HS-5 (cell line): ENCODE results near the gene KCNQ5.
A peak's percentile ranks its signal among the peaks of the same experiment; 100 is the strongest.

Source experiments
- DNase-seq: peaks from one replicate; pipeline ENCODE4 v3.0.0-alpha.2; 2012; ENCODE audit warnings: low read depth

The KCNQ5 gene

DNA sequence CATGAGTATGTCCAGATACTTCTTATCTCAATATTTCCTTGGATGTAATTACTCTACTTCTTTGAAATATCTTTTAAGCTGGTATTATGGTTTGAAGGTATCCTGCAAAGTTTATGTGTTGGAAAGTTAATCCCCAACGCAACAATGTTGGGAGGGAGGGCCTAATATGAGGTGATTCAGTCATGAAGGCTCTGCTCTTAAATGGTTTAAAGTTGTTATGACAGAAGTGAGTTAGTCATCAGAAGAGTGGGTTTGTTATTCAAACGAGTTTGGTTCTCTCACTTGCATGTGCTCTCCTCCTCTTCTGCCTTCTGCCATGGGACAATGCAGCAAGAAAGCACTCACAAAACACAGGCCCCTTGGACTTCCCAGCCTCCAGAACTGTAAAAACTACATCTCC lies 176.3 kb downstream of the KCNQ5 start:
- DNase-seq = peak; percentile 30

DNA sequence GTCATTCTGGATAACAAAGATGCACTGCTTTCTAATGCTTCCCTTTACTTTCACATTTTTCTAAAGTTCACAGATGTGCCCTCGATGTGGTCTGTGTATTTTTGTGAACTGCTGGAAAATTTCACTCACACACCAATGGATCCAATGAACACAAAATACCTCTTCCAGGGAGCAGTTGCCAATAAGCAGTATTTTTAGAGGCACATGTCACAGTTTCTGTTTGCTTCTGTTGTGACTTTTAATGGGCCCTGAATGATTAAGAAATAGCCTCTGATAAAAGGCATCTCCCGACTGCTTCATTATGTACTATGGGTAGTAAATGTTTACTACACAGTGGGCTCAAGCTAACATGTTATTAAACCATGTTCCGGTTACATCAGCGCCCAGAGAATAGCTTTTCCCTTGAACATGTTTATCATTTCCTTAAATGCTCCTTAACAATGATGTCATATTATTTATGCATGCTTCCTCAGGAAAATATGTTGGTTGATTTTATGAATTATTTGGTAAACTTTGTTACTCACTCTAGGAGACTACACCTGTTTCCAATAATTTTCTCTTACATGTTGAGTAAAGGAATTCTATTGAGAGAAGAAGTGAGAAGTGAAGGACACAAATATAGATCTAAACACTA lies 188.0 kb downstream of the KCNQ5 start:
- DNase-seq = no peak

DNA sequence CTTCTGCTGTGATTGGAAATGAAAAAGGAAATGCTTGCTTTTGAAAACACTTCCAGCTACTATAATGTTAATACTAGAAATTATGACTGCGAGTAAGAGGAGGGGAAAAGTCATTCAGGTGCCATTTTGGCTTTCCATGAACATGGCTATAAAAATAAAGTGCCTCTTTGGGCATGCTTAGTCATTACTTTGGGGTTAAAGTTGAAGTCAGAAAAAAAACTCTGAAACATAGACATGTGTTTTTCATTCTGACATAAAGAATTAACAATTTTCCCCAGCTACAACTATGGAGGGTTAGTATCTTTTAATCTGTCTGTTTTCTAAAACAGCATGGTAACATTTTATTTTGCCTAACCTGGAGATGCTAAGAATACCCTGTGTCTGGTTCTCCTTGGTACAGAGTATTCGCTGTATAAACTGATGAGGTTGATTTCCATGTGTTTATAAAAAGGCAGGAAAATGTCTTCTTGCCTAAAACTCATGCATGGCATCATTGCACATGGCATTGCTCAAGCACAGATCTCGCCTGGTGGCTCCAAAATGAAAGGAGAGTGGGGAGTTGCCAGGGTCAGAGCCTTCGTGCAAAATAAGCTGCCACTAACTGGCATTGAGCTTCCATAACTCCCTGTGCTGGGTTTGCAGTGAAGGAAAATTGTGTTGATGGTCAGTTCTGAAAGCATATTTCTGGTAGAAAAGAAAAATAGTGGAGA lies 188.9 kb downstream of the KCNQ5 start:
- no peak for DNase-seq

DNA sequence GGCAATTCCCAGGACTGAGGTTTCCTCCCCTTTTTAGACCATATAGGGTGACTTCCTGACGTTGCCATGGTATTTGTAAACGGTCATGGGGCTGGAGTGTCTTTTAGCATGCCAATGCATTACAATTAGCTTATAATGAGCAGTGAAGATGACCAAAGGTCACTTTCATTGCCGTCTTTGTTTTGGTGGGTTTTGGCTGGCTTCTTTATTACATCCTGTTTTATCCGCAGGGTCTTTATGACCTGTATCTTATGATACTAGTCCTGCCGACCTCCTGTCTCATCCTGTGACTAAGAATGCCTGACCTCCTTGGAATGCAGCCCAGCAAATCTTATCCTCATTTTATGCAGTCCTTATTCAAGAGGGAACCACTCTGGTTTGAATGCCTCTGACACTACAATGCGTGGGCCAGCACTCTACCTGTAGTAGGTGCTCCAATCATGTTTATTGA lies 190.1 kb downstream of the KCNQ5 start:
- DNase-seq = peak; percentile 56

DNA sequence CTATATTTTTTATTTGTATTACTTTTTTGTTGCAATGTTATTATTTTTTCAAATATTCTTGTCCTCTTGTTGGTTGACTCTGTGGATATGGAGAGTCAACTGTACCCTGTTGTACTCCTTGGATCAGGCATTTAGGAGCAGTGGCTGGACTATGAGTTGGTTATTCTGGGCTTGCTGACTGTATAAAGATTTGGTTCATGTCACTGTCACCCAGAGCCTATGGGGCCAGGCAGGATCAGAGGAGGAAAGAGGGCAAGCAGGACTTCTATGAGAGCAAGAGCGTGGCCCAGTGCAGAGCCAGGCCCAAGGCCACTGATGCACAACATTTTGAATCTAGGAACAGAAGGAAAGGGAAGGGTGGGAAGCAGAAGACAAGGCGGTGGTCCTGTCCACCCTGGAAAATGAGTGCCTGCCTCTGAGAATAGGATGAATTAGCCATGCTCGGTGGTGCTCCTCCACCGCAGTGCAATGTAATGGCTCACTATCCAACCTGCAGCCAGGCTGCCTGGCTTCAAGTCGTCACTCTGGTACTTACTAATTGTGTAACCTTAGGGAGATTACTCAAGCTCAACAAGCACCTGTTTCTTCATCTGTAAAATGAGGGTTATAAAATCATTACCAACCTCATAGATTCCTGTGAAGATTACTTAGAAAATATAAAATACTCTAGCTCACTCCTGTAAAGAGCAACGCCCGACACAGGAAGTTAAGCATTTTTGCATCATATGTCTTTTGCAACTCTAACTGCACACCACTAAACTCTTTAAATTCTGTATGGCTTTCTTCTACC lies 192.1 kb downstream of the KCNQ5 start:
- no peak for DNase-seq

DNA sequence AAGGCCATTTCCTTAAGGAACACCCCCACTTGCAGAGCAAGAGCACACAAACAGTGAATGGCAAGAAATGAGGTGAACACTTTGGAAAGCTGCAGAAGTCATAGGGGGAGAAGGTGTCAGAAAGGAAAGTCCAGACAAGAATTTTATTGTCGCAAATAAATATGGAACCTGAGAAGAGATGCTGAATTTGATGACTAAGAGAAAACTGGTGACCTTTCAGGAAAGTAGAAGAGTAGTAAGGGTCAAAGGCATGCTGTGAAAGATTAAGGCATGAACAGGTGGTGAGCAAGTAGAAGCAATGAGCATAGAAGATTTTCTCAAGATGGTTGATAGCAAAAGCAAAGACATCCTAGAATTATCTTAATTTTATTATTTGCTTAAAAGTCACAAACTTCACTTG lies 194.2 kb downstream of the KCNQ5 start:
- no peak for DNase-seq

DNA sequence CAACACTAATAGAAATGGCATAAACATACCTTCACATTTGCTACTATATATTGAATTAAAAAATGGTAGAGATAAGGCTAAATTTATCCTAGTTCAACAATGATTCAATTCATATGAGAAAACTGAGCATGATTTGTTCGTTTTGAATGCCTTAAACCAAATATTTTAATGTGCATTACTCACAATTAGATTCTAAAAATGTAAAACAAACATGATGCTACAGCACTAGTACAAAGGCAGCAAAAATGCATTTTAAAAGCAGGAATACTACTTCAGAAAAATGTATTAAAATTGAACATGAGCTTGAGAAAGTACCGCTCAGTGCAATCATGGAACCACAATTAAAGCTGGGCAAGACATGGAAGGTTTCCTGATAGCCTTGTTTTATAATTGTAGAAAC lies 195.3 kb downstream of the KCNQ5 start:
- DNase-seq = no peak

DNA sequence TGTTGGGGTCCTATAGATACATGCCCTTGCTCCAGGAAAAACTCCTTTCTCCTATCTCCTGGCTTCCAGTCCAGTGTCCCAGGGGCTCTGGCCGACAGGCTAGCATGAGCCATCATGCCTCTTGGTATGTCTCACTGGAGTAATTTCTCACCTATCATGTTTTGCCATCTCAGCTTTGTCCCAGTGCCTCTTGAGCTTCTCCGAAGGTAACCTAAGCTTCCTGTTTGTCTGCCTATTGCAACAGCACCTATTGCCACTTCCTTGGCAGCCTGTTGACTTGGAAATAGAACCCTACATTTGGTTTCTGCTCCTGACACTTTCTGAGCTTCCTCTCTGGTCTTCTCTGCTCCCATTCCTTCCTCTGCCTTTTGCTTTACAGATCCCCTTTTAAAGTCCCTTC lies 197.7 kb downstream of the KCNQ5 start:
- no peak for DNase-seq

DNA sequence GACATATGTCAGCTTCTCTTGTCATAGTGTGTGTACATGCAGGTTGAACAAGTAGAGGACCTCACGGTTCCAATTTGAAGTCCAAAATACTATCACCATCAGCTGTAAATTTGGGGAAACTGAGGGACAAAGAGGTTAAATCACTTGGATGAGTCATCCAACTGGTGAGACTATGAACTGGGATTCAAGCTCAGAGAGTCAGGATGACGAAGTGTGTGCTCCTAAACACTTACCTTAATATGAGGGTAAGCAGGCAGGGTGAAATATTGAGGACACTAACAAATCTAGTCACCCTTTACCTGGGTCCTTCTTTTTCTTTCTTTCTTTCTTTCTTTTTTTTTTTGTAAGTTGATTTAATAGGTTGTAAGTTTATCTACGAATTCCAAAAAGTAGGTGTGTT lies 198.3 kb downstream of the KCNQ5 start:
- no peak for DNase-seq

DNA sequence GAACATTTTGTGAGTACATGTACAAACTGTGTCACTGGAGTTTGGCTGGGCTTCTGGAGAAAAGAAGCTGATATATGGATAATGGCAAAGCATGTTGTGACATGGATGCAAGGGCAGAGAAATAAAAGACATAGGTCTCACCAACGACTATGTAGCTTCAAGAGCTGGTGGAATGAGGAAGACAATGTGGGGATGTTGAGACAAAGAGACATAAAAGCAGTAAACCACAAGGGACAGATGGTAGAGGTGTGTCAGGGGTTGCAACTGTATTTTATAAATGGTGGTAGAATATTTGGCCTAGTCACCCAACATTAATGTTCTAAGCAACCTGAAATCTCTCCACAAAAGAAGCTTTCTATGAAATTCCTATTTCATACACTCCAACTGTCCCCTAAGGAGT lies 199.0 kb downstream of the KCNQ5 start:
- no peak for DNase-seq

DNA sequence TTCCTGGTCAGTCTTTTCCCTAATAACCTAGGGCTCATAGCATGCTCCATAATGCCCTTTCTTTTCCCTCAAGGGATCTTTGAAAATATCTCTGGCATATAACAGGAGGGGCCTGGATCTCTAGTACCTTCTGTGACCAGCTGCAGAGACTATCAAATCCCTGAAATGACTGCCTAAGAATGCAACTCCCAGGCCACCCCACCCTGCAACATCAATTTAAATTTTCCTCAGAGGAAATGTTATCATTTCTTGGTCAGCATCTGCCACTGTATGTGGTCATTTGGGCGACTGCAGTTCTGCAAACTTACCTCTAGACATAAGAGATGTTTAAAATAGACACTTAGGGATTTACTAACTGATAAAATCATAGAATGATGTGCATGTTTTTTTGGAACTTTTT lies 200.2 kb downstream of the KCNQ5 start:
- no peak for DNase-seq

DNA sequence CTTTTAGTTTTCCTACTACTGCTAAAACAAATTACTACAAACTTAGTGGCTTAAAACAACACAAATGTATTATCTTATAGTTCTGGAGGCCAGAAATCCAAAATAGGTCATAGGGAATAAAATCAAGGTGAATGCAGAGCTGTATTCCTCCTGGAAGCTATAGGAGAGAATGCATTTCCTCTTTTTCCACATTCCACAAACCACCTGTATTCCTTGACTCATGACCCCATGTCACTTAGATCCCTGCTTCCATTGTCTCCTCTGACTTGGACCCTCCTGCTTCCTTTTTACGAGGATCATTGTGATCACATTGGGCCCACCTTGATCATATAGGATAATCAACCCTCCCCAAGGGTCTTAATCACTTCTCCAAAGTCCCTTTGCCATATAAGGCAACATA lies 200.8 kb downstream of the KCNQ5 start:
- no peak for DNase-seq

DNA sequence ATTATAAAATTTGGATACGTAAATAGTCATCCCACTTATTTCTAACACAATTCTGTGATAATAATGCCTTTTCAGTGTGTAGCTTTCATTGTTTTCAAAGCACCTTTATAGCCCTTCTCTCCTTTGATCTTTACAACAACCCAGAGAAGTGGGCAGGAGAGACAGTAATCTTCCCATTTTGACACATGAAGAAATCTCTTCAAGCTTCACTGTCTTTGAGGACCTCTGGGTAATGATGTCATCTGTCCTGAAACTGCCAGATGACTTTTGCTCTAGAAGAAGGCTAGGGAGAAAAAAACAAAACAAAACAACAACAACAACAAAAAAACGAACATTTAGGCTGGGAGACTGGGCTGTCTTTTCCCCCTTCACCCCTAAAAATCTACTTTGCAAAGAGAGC lies 203.0 kb downstream of the KCNQ5 start:
- no peak for DNase-seq

DNA sequence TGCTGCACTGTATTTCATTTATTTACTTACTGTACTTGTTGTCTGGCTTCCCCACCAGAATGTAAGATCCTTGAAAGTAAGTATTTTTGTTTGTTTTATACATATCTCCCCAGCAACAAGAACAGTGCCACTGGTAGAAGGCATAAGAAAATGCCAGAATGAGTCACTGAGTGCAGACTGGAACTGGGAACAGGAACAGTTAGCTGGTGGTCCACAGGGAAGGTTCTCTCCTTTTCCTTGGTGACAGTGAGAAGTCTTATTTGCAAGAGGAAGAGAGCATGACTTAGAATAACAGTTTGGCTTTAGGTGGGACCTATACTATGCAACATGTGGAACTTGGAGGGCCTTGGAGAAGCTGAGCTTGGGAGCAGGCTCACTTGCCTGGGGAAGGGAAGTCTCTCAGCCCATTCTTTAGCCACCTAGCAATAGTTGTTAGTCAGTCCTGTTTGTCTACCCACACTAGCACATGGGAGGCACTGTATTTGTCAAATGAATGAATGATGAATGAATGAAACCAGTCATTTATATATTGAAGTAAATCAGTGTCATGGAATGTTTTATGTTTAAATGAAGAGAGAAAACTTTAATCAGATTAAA lies 203.5 kb downstream of the KCNQ5 start:
- no peak for DNase-seq

DNA sequence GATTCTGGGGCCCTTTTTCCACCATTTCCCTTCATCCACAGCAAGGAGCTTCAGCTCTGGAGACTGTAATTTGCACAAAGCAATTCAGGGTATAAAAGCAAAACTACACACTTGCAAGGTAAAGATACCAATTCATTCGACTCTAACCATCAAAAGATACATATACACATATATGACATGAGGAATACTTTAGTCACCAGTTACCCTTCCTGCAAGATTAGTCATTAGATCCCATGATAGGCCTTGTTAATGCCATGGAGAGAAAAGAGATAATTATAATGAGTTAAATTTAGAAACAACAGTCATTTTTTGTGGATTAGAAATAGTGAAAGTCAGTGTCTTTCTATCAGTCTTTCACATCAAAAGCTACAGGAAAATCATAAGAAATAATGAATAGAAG lies 204.2 kb downstream of the KCNQ5 start:
- DNase-seq = peak; percentile 44

DNA sequence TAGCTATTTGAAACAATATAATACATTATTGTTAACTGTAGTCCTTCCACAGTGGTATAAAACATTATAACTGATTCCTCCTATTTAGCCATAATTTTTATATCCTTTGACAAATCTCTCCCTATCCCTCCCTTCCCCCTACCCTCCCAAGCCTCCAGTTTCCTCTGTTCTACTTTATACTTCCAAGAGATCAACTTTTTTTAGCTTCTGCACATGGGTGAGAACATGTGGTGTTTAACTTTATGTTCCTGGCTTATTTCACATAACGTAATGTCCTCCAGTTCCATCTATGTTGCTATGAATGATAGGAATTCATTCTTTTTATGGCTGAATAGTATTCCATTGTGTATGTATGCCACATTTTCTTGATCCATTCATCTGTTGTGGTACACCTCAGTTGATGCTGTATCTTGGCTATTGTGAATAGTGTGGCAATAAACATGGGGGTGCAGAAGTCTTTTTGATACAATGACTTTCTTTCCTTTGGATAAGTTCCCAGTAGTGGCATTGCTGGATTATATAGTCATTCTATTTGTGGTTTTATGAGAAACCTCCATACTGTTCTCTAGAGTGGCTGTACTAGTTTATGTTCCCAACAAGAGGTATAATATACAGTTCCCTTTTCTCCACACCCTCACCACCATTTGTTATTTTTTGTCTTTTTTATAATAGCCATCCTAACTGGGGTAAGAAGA lies 205.0 kb downstream of the KCNQ5 start:
- DNase-seq = peak; percentile 71

DNA sequence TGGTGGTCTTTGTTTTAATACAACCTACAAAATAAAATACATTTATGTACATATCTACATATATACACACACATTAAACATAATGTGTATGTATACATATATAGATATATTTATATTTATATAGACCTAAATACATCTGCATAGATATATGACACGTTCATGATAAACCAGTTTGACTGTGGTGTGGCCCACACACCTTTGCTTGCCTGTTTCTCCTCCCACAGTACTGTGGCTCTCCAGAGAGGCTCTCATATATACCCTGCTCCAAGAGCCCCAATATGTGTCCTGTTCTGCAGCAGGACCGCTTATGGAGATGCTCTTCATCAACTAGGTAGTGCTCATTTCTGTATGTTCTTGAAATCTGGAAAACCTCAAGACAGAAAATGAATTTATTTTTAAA lies 207.0 kb downstream of the KCNQ5 start:
- no peak for DNase-seq

DNA sequence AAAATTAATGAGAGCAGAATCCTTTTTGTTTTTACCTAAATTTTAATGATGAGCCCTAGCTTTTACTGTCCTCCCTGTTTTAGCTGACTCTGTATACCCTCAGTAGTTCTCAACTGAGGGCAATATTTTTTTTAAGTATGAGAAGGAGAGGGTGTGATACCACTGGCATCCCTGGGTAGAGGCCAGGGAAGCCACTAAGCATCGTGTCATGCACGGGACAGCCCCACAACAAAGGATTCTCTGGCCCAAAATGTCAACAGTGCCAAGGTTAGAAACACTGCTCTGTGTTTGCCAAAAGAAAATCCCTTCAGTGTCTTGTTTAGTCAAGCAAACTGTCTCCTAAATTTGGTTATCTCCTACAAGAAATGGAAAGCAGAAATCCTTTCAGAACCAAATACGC lies 210.4 kb downstream of the KCNQ5 start:
- no peak for DNase-seq

DNA sequence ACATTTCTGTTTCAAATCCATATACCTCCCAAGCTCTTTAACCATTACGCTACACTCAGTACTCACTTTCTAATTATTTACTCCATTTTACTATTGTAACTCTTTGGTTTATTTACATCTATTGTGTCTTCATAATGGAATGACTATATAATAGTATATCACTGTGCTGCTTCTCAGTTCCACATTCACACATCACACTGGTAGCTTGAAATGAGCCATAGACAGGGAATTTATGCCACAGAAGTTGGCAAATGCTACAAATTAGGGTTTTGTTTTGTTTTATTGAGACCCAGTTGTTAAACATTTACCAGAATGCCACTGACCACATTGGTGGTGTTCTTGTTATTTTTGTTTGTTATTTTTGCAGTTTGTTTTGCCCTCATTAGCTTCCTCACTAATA lies 213.9 kb downstream of the KCNQ5 start:
- no peak for DNase-seq

DNA sequence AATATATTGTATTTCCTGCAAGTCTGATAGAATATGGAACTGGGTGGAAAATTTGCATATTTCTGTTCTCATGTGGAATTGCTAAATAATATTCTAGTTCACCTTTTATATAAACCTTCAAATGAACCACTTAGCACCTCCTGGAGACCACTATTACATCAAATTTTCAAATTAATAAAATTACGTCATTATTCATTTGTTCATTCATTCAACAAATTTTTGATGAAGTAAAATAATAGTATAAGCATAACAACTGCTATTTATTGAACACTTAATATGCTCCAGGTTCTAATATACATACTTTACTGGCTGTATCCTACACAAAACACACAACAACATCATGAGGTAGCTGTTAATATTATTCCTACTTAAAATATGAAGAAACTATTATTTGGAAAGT lies 215.1 kb downstream of the KCNQ5 start:
- no peak for DNase-seq

DNA sequence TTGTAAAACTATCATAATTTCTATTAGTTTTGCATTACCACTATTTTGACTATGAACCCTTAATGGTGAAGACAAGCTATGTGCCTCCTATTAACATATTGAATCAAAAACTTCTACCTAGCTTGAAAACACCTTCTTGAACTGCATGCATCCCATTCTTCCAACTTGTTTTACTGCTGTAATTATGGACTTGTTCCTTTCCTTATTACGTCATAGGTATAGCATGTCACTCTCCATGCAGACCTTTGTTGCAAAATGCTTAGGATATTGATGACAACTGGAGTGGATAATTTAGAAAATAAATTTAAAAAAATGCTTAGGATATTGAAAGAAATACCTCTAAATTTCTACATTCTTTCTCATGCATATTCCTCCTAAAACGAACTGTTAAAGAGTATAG lies 219.3 kb downstream of the KCNQ5 start:
- no peak for DNase-seq

DNA sequence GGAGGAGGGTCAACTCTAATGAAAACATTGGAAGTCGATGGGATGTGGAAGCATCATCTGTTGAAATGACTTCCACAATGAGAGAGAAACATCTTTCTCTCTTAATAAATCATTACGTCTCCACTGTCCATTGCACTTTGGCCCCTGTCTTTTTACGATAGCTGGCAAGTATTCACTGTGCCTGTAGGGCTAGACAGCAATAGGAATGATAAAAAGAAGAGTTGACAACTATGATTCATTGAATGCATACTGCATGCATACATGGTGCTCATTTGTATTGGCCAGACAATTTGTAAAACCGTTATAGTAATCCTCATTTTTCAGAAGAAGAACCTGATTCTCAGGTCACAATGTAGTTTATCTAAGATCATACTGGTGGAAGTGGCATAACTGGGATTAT lies 220.3 kb downstream of the KCNQ5 start:
- no peak for DNase-seq
